Upper lobe of left lung (tissue), 4 donors: ENCODE results near the gene PARD3B.

Experiments
- POLR2AphosphoS5 ChIP-seq, 2 donors: sonication (generic); formaldehyde crosslinking; IDR thresholded peaks; one replicate each; pipeline ENCODE4 v1.5.1; 2017; ENCODE audit warnings: antibody characterized with exemption in 2 of 2
- TF ChIP-seq, protein P1 (sequence below), 6 experiments: fragments of 450-650 bp in 4 of 6; fragments of 200-600 bp in 2 of 6; sonication (generic) in 2 of 6; IDR thresholded peaks; one replicate each; pipeline ENCODE4 v1.5.1; 2016 to 2019; ENCODE audit warnings: antibody characterized with exemption in 6 of 6

DNA sequence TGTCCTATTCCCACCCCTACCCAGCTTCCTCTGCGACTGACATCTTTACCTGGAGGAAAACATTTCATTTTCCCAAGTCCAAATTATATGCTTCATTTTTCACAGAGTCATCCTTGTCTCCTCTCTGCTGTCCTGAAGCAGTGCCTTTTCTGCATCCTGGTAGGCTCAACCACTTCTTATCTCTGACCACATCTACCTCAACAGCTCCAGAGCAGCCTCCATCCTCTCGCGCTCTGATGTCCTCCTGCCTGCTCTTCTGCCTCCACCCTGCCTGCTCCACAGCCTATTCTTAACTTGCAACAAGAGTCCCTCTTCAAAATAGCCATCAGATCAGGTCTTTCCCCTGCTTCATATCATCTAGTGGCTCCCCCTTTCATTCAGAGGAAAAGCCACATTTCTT, 457.1 kb downstream of the PARD3B start:
- TF ChIP-seq, protein P1, sequence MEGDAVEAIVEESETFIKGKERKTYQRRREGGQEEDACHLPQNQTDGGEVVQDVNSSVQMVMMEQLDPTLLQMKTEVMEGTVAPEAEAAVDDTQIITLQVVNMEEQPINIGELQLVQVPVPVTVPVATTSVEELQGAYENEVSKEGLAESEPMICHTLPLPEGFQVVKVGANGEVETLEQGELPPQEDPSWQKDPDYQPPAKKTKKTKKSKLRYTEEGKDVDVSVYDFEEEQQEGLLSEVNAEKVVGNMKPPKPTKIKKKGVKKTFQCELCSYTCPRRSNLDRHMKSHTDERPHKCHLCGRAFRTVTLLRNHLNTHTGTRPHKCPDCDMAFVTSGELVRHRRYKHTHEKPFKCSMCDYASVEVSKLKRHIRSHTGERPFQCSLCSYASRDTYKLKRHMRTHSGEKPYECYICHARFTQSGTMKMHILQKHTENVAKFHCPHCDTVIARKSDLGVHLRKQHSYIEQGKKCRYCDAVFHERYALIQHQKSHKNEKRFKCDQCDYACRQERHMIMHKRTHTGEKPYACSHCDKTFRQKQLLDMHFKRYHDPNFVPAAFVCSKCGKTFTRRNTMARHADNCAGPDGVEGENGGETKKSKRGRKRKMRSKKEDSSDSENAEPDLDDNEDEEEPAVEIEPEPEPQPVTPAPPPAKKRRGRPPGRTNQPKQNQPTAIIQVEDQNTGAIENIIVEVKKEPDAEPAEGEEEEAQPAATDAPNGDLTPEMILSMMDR (IDR thresholded peaks at IDR 0.05) = no peak
- TF ChIP-seq POLR2AphosphoS5 (IDR thresholded peaks at IDR 0.05) = no peak
